CD4-positive, alpha-beta T cell treated with Interferon alpha-2 for 1 hour (primary cell): ENCODE data around the gene HOXD4.

Source experiments
- DNase-seq, 2 donors: peaks; one replicate each; pipeline ENCODE4 v3.0.0-alpha.2; 2020 to 2022

HOXD4 gene

GRCh38 chr2:176193048-176193447 lies 41.7 kb downstream of the HOXD4 start:
- no peak for DNase-seq

- no peak for DNase-seq
These were observed 48.6 kb downstream of the HOXD4 start for GRCh38 chr2:176199902-176200301.

- no peak for DNase-seq
These were observed 49.6 kb downstream of the HOXD4 start for GRCh38 chr2:176200971-176201370.

GRCh38 chr2:176202491-176202890 lies 51.1 kb downstream of the HOXD4 start:
- no peak for DNase-seq
